ENCODE results near the gene C5orf58. TPM values are rescaled to one million over a fixed set of nuclear protein-coding genes. Genes with fewer than 3 reads are reported as not detected.

The C5orf58 gene
- total RNA-seq, 1 donor from 2014 or later = not detected

DNA sequence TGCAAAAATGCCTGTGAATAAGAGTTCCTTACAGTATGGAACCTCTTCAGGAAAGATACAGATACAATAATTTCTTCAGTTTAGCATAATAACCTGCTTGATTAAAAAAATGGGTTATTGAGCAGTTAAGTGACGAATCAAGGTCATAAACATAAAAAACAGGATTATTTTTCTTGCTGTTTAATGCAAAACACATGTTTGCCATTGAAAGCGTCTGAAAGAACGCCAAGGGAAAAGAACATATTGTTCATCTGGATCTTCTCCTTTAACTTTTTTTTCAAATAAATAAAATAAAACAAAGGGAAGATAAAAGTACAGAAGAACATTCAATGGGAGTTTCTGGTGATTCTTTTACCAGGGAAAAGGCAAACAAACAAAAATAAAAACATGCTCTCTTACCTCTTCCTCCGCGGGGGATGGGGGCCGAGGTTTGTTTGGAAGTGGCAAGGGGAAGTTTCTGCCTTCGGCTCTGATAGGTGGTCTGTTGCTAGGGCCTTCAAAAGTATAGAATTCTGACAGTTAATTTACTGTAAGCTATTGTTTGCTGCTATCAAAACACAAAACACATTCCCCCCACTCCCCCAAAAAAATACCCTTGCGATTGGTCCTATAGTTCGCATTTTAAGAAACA is 20.1 kb downstream of the C5orf58 start:
- intact Hi-C loops (cut with micrococcal nuclease) = no loop called here

DNA sequence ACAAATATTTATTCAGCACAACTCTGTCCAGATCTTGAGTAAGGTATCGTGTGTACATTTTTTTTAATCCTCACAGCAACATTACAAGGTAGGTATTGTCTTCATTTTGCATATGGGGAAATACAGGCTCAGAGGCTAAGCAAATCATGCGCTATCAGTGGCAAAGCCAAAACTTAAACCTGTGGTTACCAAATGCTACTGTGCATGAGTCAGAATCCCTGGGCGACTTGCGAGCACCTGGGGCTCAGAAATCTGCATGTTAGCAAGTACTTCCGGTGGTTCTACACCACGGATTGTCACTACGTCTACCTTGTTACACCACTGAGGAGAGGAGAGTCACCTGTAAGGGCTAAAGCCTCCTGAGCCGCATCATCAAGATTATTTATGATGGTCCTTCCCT is 21.3 kb downstream of the C5orf58 start:
- intact Hi-C loops (cut with micrococcal nuclease) = loop anchor here (1.0 kb wide), 7 partner anchors 8 to 77 kb away; partner anchors contain the start of gene LCP2

DNA sequence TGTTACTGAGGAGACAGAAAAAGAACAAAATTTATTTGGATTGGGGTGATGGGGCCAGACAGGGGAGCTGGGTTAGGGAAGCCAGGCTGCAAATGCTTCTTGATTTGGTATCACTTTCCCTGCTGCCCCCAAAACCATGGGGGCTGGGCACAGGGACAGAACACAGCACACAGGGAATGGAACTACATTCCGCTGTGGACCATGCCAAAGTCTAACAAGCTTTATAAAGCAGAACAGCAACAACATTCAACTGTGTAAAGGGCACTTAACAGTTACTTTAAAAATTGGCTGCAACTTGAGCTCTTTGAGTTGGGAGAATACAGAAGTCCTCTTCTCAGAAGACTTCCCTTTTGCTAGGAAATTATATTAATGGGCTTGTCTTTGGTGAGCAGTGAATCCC is 23.8 kb downstream of the C5orf58 start:
- intact Hi-C loops (cut with micrococcal nuclease) = no loop called here

DNA sequence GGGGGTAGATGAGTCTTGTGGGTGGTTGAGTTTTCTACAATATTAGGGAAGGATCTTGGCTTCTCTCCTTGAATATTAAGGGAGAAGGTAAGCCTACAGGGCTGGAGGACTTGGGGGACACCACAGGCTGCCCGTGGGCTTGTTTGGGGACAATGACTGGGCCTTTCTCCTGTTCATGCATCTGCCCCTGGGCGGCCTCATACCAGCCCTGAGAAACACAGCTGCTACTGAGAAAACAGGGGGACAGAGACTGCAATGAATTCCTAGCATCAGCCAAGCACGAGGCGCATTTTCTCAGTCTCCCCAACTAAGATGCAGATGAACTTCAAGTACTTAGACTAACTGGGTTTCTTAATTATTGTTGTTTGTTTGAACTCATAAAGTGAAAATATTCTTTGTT is 24.6 kb downstream of the C5orf58 start:
- intact Hi-C loops (cut with micrococcal nuclease) = no loop called here

DNA sequence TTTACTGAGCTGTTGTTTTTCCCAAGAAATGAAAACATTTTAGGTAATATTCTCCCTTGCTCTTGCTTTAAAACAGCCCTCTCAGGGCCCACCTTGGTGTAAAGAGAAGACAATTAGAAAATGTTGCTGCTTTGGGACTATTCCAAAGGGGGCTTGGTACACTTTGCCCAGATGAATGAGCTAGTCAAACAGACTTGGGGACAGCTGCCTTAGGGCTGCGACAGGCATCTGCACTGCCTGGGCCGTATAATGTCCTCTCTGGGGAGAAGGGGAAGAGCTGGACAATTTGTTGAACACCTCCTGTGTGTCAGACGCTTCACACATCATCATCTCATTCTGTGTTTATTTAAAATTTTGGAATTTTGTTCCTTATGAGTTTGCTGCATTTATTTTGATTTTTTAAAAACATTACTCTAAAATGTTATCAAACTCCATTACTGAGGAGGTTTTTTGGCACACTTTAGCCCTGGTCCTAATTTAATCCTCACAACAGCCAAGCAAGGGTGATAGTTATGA is 28.8 kb downstream of the C5orf58 start:
- intact Hi-C loops (cut with micrococcal nuclease) = loop anchor here (1.0 kb wide), 4 partner anchors 7 to 70 kb away; partner anchors contain the start of gene LCP2

DNA sequence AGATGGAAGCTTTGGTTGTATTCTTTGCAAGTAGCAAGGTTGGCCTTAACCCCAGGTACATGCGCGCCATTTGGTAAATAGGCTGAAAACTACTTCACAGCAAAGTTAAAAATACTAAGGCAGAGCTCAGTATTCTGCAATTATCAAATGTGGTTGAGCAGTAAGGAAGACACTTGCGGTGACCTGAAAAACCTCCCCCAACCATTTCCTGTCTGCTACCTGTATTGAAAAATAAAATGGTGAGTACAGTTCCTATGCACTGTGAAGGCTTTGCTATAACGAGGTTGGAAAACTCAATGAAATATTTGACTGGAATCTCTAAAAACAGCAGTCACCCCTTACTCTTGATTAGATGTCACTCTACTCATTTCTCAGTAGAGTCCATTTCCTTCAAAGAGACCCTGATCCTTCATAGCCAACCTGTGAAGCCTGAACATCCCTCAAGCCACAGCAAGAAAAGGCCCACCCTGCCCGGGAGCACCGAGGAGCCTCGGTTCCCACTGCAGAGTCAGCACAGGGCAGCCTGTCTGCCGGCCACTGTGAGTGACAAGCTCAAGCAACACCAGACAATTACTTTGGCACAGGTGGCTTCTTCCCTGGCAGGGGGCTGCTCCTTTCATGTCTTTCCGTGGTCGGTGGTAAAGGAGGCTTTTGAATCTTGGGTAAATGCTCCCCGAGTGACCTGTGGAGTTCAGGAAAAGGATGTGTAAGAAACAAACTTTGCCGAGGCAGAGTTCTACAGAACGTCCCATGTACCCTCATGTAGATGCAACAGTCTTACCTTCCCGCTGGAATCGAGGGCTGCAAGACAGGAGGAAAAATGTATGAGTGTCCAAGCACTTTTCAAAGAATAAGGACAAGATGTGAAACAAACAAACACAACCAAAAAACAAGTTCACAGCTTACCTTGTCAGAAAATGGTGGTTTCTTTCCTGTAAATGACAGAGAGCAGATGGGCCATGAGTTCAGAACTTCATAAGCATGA is 29.6 kb downstream of the C5orf58 start:
- intact Hi-C loops (cut with micrococcal nuclease) = loop anchor here (1.0 kb wide), 4 partner anchors 8 to 69 kb away; partner anchors contain the start of gene LCP2

DNA sequence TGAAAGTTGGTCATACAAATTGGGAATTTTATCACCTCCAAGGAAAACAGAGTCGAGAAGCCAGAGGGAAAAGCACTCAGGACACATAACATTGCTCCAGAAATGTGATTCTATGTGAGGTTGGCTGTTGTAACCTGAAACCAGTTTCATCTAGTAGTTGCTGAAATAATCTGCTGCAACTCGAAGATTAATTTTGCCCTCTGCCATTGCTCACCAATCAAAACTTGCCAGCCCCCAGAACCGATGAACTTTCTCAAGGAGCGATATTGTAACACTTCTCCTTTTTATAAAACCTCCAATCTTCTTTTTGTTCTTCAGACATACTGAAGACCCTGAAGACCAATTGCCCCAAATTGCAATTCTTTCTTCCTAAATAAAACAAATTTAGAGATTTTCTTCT is 31.1 kb downstream of the C5orf58 start:
- intact Hi-C loops (cut with micrococcal nuclease) = no loop called here

DNA sequence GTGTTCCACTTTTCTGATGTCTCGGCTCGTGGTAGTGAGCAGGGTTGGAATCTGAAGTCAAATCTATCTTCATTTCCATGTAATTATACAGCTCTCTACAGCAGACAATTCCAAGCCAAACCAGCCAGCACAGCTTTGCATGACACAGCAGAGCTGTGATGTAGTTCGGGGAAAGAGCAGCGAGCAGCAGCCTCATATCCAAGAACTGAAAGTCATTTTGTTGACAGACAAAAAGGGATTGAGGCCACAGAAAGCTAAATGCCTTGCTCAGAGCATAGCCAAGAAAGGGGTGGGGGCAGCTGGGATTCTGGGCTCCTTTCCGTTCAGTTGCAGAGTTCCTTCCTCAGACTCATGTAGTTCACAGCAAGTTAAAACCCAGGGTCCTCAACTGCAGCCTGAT is 32.7 kb downstream of the C5orf58 start:
- intact Hi-C loops (cut with micrococcal nuclease) = no loop called here

DNA sequence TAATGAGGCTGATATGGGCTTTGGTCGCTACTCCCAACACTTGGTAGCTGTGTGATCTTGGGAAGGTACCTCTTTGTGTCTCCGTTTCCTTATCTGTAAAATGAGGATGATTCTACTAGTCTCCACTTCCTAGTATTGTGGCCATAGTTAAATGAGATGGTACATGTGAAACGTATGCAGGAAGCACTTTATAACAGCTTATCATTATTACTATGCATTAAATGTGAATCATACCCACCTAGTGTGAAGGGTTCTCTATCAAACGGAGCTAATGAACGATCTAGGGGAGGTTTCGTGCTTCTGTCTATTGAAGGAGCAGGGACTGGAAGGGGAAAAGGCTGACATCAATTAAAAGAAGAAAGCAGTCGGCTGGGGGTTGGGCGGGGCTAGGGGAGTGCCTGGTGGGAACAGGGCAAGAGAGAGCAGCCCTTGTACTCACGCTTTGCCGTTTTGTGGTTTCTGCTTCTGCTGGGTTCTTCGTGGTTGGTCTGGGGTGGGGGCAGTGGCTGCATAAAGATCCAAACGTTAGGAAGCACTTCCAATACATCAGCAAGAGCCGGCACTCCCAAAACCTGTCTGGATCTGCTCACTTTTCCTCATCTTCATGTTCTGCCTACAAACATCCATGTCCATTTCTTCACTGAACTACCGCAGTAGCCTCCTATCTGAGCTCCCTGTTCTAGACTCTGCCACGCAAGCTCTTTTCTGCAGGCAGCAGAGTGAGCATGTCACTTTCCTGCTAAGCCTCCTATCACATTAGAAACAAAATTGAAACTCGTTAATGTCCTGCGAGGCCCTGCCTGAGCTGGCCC is 34.0 kb downstream of the C5orf58 start:
- intact Hi-C loops (cut with micrococcal nuclease) = loop anchor here (1.0 kb wide), 5 partner anchors 8 to 73 kb away; no protein-coding TSS in a partner anchor

DNA sequence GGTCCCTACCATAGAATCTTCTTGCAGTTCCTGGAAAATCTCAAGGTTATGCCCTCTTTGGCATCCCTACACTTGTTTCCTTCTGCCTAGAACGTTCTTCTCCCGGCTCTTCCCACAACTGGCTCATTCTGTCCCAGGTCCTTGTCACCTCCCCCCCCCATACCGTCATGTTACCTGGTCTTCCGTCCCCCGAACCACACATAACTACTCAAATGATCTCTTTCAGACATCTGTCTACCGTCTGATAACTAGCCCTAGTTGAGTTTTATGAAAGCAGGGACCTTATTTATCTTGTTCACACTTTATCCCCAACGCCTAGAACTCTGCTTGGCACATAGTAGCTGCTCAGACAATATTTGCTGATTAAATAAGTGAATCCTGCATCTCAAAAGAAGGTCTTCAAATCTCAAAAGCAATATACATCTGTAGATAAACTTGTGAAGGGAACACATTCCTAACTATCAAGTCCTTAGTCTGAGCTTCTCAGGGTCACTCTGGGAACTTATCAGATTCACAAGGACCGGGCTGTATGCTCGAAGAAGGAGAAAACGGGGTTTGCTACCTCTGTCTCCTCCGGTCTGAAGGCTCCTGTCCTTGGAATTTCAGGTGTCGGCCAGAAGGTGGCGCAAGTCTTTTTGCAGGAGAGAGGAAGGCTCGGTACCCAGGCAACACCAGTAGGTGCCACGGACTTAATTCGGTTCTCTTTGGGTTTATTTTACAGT is 34.8 kb downstream of the C5orf58 start:
- intact Hi-C loops (cut with micrococcal nuclease) = loop anchor here (1.0 kb wide), 5 partner anchors 11 to 72 kb away; partner anchors contain the start of gene LCP2

DNA sequence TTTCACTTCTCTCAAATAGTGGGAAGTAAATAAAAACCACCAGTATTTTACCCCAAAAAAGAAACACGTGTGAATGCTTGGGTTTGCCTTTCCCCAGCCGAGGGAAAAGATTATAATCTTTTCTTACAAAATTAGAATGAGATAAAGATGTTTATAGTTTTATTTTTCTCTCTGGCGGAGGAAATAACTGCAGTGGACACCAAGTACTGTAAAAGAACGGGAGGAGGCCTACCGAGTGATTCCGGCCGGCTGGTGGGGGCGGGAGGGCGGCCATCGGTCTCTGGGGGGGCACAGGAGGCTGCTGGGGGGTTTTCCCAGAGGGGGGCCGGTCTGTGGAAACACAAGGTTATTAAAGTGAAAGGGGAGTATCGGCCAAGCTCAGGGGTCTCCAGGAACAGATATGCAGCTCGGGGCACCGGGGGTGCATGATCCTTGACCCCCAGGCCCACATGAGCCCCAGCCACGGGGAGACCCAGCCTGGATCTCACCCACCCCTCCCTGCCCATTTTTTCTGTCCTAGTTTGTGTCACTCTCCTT is 35.4 kb downstream of the C5orf58 start:
- intact Hi-C loops (cut with micrococcal nuclease) = loop anchor here (1.0 kb wide), 3 partner anchors 10 to 35 kb away; partner anchors contain the start of gene LCP2

DNA sequence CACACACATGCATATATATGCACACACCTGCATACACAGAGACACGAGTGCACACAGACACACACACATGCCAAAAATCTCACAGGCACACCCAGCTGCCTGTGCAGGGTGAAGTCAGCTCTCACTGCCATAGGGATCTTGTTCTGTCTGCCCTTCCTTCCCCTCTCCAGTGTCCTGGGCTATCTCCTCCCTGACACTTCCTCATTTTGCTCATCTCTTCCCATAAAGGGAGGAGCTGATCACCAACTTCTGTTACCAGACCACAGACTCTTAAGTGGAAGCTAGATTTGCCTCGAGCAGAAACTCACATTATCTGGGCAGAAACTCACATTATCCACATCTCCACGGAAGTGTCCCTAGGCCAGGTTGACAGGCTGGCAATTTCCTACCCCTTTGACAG is 36.1 kb downstream of the C5orf58 start:
- intact Hi-C loops (cut with micrococcal nuclease) = loop anchor here (1.0 kb wide), 3 partner anchors 9 to 34 kb away; partner anchors contain the start of gene LCP2

DNA sequence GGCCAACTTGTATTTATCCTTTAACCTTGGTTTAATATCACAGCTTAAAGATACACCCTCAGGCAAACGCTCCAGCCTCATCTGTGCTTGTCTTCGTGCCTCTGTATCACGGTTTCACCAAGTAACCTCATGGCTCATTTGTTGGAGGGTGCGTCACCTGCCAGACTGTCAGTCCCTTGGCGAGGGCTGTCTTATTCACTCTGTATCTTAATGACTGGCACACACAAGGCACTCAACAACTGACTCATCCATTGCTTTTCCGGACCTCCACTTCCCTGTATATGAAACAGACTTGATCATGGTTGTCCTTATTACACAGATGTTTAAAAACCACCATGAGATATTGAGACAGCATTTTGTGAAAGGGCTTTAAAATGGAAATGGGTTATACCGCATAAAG is 36.8 kb downstream of the C5orf58 start:
- intact Hi-C loops (cut with micrococcal nuclease) = no loop called here

DNA sequence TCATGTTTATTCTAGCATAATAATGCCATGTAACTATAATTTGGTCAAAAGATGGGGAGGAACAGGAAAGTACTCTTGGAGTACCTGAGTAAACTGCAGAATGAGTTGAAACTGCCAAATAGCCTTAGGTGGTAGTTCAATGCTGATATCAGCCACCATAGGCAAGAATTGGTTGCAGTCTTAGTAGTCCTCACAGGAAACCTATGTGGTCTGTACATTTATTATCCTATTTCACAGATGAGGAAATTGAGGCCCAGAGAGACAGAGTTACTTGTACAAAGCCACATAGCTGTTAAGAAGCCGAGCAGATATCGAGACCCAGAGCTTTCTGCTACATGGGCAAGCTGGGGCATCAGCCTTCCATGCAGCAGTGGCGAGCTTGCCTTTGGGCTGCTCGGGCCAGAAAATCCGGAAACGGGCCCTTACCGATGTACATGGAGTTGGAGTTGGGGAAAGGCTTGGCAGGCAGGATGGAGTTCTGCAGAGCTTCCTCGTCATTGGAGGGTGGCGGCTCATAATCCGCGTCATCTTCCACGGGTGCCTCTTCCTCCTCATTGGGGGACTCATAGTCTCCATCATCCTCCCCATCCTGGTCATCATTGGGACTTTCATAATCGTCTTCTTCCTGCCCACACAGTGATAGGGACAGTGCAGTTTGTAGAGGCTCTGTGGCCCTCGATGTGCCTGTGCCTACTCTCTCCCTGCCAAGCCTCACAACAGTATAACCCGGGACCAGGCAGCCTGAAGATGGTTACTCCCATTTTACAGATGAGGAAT is 37.7 kb downstream of the C5orf58 start:
- intact Hi-C loops (cut with micrococcal nuclease) = loop anchor here (10.0 kb wide), 2 partner anchors 686 to 1904 kb away; partner anchors contain the start of gene SPDL1

DNA sequence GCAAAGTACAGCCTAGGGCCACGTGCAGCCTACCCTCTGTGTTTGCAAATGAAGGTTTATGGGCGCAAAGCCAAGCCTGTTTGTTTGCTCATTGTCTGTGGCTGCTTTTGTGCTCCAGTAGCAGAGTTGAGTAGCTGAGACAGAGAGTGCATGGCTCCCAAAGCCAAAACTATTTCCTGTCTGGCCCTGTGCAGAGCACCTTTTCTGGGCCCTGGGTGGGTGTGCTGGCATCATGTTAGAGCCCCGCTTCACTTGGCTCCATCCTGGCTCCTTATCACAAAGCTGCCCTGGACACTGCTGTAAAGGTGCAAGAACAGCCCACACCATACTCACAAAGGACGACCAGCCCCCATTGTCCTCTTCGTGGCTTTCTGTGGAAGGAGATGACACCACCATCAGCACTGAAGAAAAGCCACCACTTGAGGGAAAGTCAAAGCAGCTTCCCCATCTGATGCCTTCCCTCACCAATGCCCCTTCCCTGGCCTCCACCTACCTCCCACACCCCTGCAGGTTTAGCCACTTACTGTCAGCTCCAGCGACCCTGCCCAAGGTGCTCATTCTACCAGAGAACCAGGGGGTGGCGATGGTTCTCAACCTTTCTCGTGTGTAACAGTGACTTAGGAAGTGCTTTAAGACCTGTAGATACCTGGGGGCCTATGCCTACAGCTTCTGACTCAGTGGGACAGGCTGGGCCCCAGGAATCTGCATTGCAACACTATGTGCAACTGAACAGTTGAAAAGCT is 41.4 kb downstream of the C5orf58 start:
- intact Hi-C loops (cut with micrococcal nuclease) = loop anchor here (1.0 to 10.0 kb wide), 7 partner anchors 12 to 1901 kb away; partner anchors contain the start of genes LCP2 and SPDL1

DNA sequence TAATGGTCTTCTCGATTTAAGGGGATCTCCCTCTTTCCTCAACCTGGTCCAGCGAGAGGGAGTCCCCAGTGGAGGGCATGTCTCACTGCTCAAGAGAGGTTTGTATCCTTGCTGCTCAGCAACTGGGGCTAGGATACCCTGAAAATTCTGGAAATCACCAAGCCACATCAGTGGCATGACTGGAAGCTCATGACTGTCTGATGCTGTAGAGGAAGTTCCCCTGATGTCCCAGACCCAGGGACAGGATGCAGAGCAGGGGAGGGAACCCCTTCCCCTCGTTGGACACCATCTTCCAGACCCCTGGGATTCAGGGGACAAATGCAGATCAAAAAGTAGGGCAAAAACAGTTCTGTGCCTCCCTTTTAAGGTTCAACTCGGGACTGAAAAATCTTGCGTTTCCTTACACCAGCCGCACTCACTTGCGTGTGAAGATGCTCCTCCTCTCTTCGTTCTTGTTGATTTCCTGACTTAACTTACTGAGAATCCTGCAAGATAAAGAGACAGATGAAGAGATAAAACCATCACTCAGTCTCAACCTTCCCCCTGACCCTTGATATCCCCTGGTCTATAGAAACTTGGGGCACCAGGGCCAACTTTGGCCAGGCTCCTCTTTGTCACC is 42.7 kb downstream of the C5orf58 start:
- intact Hi-C loops (cut with micrococcal nuclease) = loop anchor here (2.0 to 10.0 kb wide), 7 partner anchors 117 to 1899 kb away; partner anchors contain the start of genes DOCK2, NPM1 and SPDL1

DNA sequence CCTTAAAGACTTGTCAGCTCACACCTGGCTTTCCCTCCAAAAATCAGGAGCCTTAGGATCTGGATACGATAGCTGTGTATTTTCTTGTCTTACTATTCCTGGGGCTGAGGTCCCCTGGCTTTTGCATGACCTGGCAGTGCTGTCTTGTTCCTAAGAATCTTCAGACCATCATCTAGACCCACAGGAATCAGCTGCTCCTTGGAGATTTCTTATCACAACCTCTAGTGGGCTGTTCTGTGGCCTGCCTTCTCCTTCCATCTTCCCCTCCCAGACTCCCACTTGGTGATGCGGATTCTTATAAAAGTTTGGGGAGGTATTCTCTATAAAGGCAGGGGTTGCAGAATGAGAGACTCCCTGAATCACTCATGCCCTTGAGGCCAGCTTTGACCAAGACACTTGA is 43.4 kb downstream of the C5orf58 start:
- intact Hi-C loops (cut with micrococcal nuclease) = loop anchor here (5.0 to 10.0 kb wide), 6 partner anchors 116 to 1899 kb away; partner anchors contain the start of genes DOCK2, NPM1 and SPDL1
